Vagina (tissue), 2 donors: ENCODE data around the gene LRRC49.

ENCODE experiments used
- CTCF ChIP-seq, 3 experiments: fragments of 450-650 bp in 2 of 3; fragments of 200-600 bp in 1 of 3; sonication (generic) in 1 of 3; IDR thresholded peaks; one replicate each; pipeline ENCODE4 v1.5.1; 2017 to 2019; ENCODE audit warnings: antibody characterized with exemption in 3 of 3, mild to moderate bottlenecking in 2 of 3, moderate library complexity in 2 of 3
- POLR2A ChIP-seq, 2 donors: fragments of 450-650 bp; IDR thresholded peaks; one replicate each; pipeline ENCODE4 v1.6.1; 2017; ENCODE audit warnings: antibody characterized with exemption in 2 of 2, mild to moderate bottlenecking in 2 of 2, moderate library complexity in 2 of 2
- POLR2AphosphoS5 ChIP-seq, 2 donors: sonication (generic); formaldehyde crosslinking; IDR thresholded peaks; one replicate each; pipeline ENCODE4 v1.9.0; 2017; ENCODE audit warnings: antibody characterized with exemption in 2 of 2, mild to moderate bottlenecking in 2 of 2, low read depth in 1 of 2; ENCODE audit not compliant: insufficient read depth in 1 of 2

DNA sequence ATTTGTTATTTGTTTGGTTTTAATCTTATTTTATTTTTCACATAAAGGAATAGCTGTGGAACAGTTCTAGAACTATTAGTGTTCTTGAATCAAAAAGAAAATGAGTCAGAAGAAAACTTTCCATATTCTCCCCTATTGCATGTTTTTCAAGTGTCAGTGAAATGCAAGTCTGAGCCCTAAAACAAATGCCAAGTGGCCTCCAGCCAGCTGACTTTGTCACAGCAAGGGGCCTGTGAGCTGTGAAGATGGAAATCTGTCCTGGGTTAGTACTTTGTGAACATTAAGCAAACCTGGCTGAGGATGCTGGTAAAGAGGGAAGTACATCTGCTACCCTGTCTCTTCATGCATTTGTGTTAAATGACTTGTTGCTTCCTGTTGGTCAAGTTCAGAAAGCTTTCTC is 14.2 kb downstream of the LRRC49 start:
- TF ChIP-seq CTCF (IDR thresholded peaks at IDR 0.05) = no peak
- no peak for TF ChIP-seq POLR2A (IDR thresholded peaks at IDR 0.05)
- no peak for TF ChIP-seq POLR2AphosphoS5 (IDR thresholded peaks at IDR 0.05; ENCODE audit: insufficient read depth in 1 of 2, low read depth in 1 of 2)
